HTERT RPE-1 (cell line): ENCODE results near the gene WDR87.
"Not testable (repeated sequence)": the region's sequence is repeated elsewhere in the genome, so short reads cannot be mapped to it uniquely, and the experiment has no call there.

Experiments
- in situ Hi-C: fragments of 300-500 bp; cut with MboI; formaldehyde crosslinking; loops from 4 replicates; pipeline ENCODE4 v1.14.3; 2020; ENCODE audit warnings: low sequenced_read_pairs

WDR87 gene

DNA sequence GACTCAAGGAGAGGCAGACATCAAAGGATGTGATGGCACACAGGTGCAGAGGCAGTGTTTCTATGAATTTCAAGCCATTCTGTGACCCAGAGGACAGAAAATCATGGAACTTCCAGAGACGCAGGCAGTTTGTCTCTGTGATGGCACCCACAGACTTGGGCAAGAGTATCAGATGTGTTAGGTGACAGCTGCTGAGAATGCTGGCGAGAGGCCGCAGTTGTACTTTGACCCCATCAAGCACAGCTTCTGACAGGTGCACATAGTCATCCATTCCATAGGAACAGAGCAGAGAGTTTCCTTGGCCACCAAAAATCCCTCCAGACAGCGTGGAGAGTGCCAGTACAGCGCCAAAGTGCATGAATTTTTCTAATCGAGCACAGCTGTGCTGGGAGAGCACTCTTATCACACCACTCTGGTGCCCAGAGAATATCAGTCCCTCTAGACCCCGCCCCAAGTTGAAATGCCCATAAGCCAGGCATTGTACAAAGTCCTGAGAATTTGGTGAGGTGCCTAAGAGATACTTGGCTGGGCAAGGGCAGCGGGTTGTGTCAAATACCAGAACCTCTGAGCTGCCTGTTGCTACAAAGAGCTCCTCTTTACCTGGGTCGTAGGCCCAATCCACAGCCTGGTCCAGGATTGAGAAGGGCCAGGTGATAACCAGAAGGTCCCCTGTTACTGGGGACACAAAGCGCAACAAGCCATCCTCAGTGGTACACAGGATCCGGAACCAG is 12.4 kb downstream of the WDR87 start:
- in situ Hi-C loops = no loop called here

GRCh38 chr19:37886571-37886970 is 19.8 kb downstream of the WDR87 start:
- in situ Hi-C loops = no loop called here

DNA sequence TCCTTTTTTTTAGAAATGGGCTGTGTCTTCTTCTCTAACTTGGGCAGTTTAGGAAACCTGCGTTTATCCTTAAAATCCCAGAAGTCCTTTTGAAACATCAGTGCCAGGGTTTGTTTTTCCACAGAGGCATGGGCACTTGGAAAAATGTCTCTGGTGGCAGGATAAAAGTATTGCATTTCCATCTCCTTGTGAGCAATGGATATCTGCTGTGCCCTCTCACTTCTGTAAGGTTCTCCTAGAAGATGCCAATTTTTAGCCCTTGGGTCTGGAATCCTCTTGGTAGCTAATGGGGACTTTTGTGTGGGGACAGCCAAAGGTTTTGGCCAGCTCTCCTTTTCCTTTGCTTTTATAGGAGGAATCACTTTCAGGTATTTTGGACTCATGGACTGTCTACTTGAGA is 21.0 kb downstream of the WDR87 start:
- in situ Hi-C loops = no loop called here

DNA sequence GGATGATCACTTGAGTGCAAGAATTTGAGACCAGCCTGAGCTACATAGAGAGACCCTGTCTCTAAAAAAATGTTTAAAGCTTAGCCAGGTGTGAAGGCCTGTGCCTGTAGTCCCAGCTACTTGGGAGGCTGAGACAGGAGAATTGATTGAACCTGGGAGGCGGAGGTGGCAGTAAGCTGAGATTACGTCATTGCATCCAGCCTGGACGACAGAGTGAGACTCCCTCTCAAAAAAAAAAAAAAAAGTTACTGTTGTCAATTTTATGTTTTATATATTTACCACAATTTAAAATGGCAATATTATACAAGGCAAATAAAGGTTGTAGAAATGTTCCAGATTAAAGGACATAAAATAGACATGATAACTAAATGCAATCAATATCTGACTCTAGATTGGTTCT is 29.2 kb downstream of the WDR87 start:
- in situ Hi-C loops = no loop called here

DNA sequence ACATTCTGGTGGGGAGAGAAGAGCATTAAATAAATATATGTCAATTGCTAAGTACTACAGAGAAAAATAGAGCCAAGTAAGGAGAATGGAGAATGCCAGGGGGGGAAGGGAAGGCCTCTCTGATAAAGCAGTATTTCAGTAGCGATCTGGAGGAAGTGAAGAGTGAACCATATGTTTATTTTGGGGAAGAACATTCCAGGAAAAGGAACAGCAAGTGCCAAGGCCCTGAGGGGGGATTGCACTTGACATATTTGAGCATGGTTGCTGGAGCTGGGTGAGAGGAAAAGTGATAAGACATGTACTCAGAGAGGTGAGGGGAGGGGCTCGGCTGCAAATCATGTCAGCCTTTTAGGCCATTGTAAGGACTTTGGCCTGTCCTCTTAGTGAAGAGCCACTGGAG is 30.4 kb downstream of the WDR87 start:
- in situ Hi-C loops = no loop called here

DNA sequence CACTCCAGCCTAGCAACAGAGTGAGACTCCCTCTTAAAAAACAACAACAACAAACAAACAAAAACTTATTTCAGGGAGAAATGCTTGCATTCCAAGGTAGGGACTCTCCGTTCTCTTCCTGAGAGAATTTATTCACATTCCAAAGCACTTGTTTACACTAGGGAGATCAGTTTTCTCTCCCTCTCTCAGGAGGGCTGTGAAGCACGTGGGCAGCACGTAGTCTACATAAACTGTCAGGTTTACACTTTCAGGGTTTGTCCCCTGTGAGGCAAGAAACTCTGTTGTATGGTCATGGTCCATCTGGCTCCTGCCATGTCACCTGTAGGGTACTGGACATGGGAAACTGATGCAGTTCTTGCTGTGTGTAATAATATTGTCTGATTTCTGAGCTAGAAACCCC is 31.6 kb downstream of the WDR87 start:
- in situ Hi-C loops = no loop called here

- in situ Hi-C loops = no loop called here
Observed at GRCh38 chr19:37872383-37872782, 34.0 kb downstream of the WDR87 start.

DNA sequence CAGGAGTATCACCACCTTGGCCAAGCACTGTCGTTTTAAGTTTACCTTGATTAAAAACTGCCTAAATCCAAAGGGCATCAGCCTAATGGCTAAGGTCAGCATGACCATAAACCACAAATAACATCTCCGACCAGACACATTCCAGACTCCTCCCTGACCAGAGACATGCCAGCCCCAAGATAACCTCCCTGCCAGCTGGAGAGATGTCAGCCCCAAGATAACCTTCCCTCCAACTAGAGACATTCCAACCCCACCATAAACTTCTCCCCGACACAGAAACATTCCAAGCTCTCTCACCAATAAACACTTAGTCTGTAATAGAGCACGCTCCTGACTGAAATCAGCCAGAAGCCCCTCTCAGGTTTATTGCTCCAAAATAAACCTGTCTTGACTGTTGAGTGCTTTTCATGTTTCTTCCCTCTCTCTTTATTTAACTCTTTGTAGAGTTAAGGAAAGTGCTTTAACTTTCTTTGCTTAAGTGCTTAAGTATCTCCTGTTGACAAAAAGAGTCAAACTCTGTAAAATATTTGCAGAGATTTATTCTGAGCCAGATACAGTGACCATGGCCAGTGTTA is 36.5 kb downstream of the WDR87 start:
- in situ Hi-C loops = no loop called here

GRCh38 chr19:37867831-37868230 is 38.6 kb downstream of the WDR87 start:
- in situ Hi-C loops = no loop called here

DNA sequence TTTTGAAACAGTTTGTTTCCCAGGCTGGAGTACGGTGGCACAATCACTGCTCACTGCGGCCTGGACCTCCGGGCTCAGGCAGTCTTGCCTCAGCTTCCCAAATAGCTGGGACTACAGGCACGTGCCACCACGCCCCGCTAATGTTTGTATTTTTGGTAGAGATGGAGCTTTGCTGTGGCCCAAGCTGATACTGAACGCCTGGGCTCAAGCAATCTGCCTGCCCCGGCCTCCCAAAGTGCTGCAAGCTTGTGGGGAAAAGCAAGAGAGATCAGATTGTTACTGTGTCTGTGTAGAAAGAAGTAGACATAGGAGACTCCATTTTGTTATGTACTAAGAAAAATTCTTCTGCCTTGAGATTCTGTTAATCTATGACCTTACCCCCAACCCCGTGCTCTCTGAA is 40.5 kb downstream of the WDR87 start:
- in situ Hi-C loops = not testable (repeated sequence)

- in situ Hi-C loops = no loop called here
Observed at GRCh38 chr19:37864501-37864900, 41.9 kb downstream of the WDR87 start.

DNA sequence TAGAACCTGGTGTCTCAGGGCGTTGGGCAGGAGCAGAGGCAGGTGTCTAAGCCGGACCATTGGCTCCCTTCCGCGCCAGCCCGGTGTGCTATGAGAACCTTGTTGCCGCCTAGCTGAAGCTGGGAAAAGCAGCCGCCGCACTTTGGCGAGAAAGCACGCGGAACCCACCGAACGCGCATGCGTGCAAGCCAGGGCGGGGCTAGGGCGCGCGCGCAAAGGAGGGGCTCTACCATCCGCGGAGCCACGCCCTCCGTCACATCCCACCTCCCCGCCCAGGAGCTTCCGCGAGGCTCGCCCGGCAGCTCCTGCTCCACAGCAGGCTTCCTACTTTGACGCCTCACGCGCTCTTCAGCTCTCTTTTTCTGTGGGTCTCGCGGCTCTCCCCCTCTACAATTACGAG is 51.3 kb downstream of the WDR87 start:
- in situ Hi-C loops = no loop called here

DNA sequence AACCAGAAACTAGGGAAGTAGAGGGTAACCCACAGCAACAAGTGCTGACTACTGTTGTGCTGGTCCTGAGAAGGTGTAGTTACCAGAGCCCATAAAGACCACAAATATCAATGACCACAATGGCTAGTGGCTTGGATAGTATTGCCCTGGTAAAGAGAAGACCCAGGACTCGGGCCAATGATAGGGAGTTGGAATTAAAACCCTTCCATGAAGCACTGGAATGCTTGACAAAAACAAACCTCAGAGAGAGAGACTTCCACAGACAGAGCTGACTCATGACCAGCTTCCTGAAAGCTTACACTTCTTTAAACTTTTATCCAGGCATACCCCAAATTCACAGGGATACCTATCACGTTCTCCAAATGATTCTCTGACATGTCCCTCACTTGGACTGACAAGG is 60.5 kb downstream of the WDR87 start:
- in situ Hi-C loops = no loop called here
